C4-2B (cell line): ENCODE results near the gene ZNF528.

Experiments
- H3K27ac ChIP-seq: fragments of 450-650 bp; 2 replicates; pipeline ENCODE4 v1.5.1; 2017
- ZFX ChIP-seq: fragments of 450-650 bp; IDR thresholded peaks from 2 replicates; pipeline ENCODE4 v1.6.1; 2017
- TF ChIP-seq, protein P1 (sequence below): fragments of 450-650 bp; conservative IDR thresholded peaks from 2 replicates; pipeline ENCODE4 v1.5.1; 2017; ENCODE audit warnings: mild to moderate bottlenecking

ZNF528 gene

DNA sequence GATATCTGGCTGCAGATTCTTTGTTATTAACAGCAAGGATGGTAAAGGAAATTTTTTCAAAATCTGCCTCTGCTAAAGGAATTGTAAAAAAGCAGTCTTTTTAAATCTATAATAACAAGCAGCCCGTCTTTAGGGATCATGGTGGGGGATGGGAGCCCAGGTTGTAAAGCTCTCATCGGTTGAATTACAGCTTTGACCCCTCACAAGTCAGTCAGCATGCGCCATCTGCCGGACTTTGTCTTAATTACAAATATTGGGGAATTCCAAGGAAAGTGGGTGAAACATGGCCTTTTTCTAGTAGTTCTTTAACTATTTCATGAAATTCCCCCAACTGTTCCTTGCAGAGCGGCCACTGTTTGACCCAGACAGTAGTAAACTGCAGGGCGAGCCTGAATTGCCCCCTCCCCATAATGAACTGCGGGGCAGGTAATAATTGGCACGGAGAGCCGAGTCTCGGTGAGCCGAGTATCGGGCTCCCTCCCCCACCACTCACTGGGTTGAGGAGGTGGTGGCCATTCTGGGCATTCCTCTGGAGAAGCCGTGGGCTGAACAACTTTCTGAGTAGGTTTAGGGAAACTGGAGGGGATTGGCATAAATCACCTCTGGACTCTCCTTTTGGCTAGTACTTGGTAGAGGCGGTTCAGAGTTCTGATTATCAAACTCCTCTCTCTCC is 67.3 kb downstream of the ZNF528 start:
- TF ChIP-seq ZFX, result no peak
- TF ChIP-seq, protein P1, sequence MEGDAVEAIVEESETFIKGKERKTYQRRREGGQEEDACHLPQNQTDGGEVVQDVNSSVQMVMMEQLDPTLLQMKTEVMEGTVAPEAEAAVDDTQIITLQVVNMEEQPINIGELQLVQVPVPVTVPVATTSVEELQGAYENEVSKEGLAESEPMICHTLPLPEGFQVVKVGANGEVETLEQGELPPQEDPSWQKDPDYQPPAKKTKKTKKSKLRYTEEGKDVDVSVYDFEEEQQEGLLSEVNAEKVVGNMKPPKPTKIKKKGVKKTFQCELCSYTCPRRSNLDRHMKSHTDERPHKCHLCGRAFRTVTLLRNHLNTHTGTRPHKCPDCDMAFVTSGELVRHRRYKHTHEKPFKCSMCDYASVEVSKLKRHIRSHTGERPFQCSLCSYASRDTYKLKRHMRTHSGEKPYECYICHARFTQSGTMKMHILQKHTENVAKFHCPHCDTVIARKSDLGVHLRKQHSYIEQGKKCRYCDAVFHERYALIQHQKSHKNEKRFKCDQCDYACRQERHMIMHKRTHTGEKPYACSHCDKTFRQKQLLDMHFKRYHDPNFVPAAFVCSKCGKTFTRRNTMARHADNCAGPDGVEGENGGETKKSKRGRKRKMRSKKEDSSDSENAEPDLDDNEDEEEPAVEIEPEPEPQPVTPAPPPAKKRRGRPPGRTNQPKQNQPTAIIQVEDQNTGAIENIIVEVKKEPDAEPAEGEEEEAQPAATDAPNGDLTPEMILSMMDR, result peak; percentile 58
- no peak overlapping the region for H3K27ac ChIP-seq
